Measurements from ENCODE around the gene KCNK10.

Gene KCNK10

GRCh38 chr14:88170333-88170732 lies 152.7 kb downstream of the KCNK10 start:
- no peak for DNase-seq

GRCh38 chr14:88168498-88169165 lies 154.4 kb downstream of the KCNK10 start:
- peak; percentile 39 for DNase-seq

DNA sequence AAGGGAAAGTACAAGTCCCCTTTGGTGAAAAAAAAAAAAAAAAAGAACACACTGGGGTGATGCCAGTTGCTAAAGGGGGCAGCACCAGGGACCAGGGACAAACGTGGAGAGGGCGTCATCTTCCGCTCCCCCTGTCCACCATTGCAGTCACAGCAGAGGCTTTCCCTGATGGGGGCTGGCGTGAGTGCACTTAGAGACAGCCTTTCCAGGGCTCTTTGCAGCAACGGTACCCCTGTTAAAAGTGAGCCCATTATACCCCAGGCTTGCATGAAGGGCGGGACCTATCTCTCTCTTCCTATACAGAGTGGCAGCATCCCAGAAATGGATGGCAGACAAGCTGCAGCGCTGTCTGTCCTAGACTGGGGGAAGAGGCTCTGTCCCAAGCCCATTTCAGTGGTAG lies 155.0 kb downstream of the KCNK10 start:
- no peak for DNase-seq

GRCh38 chr14:88166616-88167015 lies 156.5 kb downstream of the KCNK10 start:
- DNase-seq = no peak

DNA sequence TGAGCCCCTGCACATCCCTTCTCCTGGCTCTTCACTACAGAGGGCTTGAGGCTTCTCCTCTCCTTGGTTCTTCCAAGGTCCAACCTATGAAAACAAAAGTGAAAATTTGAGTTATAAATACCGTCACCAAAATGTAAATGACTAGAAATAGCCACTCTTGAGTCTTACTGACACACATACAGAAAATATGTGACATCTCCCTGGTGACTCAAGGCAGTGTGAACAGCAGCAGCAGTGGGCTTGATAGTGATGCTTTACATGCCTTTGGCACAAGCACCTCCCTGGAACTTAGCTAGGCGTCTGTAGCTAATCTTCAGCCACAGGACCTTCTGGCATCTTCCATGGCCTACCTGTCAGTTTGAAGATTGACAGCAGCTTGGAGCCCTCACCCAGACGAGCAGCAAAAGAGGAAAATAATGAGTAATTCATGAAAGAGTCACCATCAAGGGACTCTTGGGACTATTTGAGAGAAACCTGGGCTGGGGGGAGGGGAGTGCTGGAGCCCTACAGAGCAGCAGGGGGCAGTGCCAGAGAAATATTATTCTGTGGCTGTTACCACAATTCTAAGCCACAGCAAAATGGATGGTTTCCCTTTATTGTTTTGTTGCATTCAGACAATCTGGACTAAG lies 158.0 kb downstream of the KCNK10 start:
- DNase-seq = no peak

- no peak for DNase-seq
Measured at GRCh38 chr14:88163731-88164255, 159.3 kb downstream of the KCNK10 start.

GRCh38 chr14:88156127-88156526 lies 166.9 kb downstream of the KCNK10 start:
- no peak for DNase-seq

- no peak for DNase-seq
Measured at GRCh38 chr14:88154926-88155325, 168.1 kb downstream of the KCNK10 start.

DNA sequence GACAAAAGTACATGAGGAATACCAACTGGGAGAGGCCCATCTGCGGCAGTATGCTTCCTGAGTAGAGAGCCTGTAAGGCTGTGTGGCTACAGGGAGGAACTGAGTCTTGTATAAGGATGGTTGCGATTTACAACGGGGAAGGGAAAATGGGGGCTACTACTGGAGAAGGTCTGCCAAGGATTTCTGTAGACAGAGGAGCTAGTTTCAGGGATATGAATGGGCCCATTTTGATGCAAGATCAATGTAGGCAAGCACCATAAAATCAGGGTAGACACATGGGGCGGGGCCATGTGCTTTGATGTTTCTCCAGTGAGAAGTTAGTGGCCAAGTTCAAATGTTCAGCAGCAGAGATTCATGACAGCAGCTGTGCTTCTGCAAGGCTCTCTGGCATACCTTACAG lies 168.7 kb downstream of the KCNK10 start:
- no peak for DNase-seq

DNA sequence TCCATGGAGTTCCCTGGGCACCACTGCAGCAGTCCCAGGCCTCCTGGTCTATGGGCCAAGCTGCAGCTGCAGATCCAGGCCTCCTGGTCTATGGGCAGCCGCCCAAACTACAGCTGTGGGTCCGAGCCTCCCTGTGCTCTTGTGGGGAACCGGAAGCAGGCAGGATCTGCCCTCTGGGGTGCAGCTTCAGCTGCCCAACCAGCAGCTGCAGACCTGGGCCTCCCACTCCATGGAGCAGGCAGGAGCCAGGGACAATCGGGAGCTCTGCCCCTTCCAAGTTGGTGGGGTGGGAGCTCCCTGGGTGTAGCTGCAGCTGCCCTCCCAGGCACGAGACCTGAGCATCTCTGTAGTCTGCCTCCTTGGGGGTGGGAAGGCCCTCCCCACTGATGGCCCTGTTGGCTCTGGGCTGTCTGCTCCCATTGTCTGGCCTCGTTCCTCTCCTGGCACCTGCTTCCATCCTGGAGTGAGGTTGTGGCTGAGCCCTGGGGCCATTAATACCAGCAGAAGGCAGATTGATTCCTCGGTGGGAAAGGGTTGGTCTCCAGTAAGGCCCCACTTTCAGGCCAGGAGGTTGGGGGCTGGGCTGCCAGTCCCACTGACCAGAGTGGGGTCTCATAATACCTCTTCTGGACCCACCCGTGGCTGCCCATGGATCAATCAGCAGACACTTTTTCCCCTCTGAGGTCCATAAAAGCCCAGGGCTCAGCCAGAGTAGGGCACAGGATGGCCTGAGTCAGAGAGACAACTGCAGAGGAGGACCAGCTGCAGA lies 176.0 kb downstream of the KCNK10 start:
- no peak for DNase-seq

GRCh38 chr14:88143810-88144209 lies 179.3 kb downstream of the KCNK10 start:
- no peak for DNase-seq

DNA sequence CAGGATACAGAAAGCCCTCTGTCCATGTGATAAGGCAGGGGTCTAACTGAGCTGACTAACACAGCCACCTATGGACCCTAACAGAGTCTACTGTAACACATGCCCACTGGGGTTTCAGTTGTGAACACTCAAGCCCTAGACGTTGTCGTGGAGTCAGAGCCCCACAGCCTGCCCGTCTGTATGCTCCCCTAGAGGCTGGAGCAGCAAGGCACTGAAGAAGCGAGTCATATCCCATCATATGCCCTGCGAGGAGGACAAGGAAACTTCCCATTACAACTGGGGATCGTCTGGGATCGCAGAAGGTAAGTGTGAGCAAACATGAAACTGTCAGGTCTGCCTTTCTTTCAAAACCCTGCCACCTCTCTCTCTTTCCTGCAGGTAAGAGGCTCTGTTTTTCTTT lies 180.1 kb downstream of the KCNK10 start:
- no peak for DNase-seq

- DNase-seq = no peak
Measured at GRCh38 chr14:88140874-88141273, 182.2 kb downstream of the KCNK10 start.

DNA sequence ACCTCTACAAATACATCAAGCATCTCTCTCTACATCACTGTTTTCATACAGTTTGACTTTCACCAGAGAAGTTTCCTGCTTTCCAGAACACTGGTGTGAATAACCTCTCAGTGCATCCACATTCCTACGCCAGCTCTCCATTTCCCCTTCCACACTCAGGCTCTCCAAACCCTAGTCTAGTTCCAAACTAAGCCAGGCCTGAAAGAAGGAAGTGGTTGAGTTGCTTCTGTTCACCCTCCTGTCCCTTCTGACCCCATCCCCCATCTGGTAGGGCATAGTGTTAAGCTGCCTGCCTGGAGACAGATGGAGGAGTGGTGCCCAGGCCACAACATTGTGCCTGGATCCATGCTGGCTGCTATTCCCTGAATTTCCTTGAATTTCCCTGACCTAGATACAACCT lies 185.7 kb downstream of the KCNK10 start:
- DNase-seq = no peak

Data from T-helper 9 cell (primary cell).